Heart left ventricle (tissue), 13 donors: ENCODE measurements around the gene LSAMP.

Experiments
- CTCF ChIP-seq, 12 donors: fragments of 200-600 bp; sonication (generic) in 4 of 12; IDR thresholded peaks; one replicate each; pipeline versions ENCODE4 v1.5.0 to v1.8.0; 2018 to 2022; ENCODE audit warnings: antibody characterized with exemption in 12 of 12, mild to moderate bottlenecking in 5 of 12
- POLR2A ChIP-seq, 2 donors: fragments of 450-650 bp; IDR thresholded peaks; one replicate each; pipeline ENCODE4 v1.6.1; 2017; ENCODE audit warnings: antibody characterized with exemption in 2 of 2, mild to moderate bottlenecking in 2 of 2, moderate library complexity in 2 of 2
- donor health status: ischemic (EF 13 %, LVEDD 7.1; RV severe dilation, severe dysfunction).
- donor health status: DM: no; HTN: yes; CAD: no.
- donor health status: DM: no; HTN: no; CAD: no.
- donor health status: ischemic (EF 25% LVEDD 6.9; RV normal size, moderate dysfunction).
- donor health status: ischemic (EF 25% LVEDD 5.7; RV mildly dilated, moderate dysfunction).
- donor health status: ischemic (EF 35%, LVEDD 5.7; RV mildly dilated, moderate dysfunction).
- donor health status: nonischemic (EF 11% LVEDD 7.7; RV severe dilation, severe dysfunction).
- donor health status: DM: yes; HTN: yes; CAD: no.
- donor health status: PGD.
- donor health status: ischemic (EF 29% LVEDD 5.4; RV normal size, mild dysfunction).
- donor health status: nonischemic (EF 23%, LVEDD 6.1; RV moderate dilation, normal function).

- TF ChIP-seq CTCF (IDR thresholded peaks at IDR 0.05) (no peak), POLR2A (IDR thresholded peaks at IDR 0.05) (no peak)
Observed at GRCh38 chr3:116241677-116242076, 203.6 kb downstream of the LSAMP start.
